ENCODE results near the gene PRKAG2.
"Not testable (repeated sequence)": the region's sequence is repeated elsewhere in the genome, so short reads cannot be mapped to it uniquely, and the experiment has no call there.

Gene PRKAG2

DNA sequence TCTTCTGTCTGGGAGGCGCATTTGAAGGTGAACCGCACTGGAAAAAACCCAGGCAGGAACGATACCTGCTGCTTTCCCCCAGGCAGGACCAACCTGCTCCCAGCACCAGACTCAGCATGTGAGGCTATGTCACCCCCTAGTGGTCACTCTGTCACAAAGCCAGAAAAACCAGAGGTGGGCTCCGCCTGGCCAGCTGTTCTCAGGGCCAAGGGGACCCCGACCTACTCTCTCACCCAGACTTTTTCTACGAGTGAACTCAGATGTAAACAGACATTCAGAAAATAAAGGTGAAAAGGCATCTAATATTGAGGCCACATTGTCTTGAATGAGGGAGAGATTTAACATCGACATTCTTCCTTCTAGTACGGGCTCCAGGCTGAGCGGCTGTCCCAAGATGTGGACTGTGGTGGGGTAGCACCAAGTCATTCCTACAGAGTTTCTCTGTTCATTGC lies 117.3 kb downstream of the PRKAG2 start:
- DNase-seq = peak; percentile 71

DNA sequence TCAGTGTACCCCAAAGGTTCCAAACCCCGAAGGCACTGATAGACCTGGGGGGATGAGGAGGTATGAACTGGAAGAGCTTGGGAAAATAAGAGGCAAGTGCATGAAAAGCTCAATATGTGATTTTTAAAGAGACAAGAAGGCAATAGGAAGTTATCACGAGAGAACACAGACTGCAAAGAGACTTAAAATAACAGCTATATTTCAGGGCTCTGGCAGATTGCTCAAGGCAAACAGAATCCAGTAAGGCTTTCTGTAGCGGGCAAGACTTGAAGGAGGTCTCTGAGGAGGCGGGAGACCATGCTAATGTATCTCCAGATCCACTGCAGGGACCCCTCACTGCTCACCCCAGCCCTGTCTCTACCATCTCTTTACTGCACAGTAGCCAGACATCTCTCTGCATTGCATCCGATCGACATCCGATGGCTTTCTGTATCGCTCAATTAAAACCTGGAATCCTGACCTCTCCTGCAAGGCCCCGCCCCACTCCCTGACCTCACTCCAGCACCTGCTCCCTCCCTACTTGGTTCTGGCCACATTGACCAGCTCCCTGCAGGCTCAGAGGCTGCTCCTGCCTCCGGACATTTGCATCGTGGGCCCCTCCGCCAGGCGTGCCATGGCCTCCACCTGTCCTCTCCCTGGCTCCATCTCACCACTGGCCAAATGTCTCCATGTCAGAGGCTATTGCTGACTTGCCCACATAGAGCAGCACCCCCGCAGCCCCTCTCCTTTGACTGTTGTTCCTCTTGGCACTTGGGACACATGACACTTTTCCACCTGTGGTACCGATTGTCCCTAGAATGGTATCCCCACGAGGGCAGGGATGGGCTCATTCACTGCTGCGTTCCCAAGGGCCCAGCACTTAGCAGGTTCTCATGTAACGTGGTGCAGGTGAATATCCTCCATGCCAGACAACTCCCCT lies 118.0 kb downstream of the PRKAG2 start:
- no peak for DNase-seq

DNA sequence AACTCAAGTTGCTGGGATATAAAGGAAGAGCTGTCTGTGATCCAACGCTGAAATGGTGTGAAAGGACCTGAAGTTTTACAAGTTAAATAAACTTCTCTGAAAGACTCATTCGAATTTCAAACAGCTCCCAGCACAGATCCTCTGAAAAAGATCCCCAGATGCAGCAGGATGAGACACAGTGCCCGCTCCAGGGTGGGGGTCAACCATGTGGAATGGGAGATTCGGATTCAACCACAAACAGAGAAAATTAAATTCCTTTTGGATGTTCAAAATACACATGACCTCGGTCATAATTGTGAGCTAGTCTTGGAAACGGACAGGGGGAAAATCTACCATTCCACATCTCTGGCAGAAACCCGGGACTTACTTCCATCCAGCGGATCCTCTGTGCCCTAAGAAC lies 119.6 kb downstream of the PRKAG2 start:
- no peak for DNase-seq

- no peak for DNase-seq
Observed at GRCh38 chr7:151756866-151757265, 120.0 kb downstream of the PRKAG2 start.

- no peak for DNase-seq
Observed at GRCh38 chr7:151756076-151756731, 120.7 kb downstream of the PRKAG2 start.

- DNase-seq = no peak
Observed at GRCh38 chr7:151755131-151755801, 121.6 kb downstream of the PRKAG2 start.

DNA sequence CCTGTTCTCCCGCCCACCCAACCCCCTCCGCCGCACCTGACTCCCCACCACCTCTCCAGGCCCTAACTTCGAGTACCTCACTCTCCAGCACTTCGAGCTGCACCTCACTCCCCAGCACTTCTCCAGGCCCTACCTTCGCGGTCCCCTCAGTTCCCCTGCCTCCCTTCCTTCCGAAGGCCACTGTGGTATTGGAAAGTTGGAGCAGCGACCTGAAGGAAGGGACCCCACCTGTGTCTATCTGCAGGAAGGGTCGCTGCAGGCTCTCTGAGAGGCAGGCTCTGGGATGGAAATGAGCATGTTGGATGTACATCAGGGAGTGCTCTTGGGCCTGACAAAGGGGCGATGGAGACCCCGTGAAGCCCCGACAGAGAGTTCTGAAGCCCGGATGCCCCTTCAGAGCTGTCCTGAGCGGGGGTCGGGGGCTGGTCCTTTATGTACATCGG lies 122.2 kb downstream of the PRKAG2 start:
- DNase-seq = no peak

DNA sequence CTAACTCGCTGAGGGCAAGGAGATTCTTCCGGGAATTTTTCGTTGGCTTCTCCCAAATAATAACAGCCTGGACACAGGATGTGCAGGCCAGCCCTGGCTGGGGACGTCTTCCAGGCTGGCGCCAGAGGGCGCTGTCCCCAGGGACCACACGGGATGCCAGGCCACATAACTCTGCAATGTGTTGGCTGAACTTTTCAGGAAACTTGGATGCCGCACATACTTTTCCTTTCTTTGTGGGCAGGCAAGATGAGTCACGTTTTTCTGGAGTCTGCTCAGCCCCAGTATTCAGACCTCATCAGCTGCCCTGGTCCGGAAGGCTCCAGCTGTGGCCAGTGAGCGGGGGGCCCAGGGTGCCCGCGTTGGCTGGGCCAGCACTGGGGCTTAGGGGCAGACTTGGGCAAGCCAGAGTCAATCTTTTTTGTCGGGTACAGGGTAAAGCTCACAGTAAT lies 122.7 kb downstream of the PRKAG2 start:
- DNase-seq = peak; percentile 84

GRCh38 chr7:151752816-151753595 lies 123.9 kb downstream of the PRKAG2 start:
- DNase-seq = no peak

- DNase-seq = no peak
Observed at GRCh38 chr7:151752037-151752436, 124.9 kb downstream of the PRKAG2 start.

GRCh38 chr7:151748733-151749132 lies 128.2 kb downstream of the PRKAG2 start:
- no peak for DNase-seq

- not testable (repeated sequence) for DNase-seq
Observed at GRCh38 chr7:151748021-151748420, 128.9 kb downstream of the PRKAG2 start.

DNA sequence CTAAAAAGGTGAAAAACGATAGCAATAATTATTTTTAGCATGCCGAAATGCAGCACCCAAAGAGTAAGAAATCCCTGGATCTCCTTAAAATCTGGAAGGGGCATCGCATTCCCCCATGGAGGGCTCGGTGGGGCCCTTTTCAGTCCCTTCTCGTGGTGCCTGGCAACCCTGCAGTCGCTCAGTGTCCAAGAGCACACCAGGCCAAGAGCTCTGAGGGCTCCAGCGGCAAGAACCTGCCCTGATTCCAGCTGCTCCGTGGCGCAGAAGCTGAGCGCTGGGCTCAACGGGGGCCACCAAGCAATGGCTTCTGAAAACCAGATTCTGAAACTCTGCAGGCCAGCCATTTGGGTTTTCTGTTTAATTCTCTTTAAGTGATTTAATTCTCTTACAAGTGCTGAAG lies 131.2 kb downstream of the PRKAG2 start:
- DNase-seq = no peak

DNA sequence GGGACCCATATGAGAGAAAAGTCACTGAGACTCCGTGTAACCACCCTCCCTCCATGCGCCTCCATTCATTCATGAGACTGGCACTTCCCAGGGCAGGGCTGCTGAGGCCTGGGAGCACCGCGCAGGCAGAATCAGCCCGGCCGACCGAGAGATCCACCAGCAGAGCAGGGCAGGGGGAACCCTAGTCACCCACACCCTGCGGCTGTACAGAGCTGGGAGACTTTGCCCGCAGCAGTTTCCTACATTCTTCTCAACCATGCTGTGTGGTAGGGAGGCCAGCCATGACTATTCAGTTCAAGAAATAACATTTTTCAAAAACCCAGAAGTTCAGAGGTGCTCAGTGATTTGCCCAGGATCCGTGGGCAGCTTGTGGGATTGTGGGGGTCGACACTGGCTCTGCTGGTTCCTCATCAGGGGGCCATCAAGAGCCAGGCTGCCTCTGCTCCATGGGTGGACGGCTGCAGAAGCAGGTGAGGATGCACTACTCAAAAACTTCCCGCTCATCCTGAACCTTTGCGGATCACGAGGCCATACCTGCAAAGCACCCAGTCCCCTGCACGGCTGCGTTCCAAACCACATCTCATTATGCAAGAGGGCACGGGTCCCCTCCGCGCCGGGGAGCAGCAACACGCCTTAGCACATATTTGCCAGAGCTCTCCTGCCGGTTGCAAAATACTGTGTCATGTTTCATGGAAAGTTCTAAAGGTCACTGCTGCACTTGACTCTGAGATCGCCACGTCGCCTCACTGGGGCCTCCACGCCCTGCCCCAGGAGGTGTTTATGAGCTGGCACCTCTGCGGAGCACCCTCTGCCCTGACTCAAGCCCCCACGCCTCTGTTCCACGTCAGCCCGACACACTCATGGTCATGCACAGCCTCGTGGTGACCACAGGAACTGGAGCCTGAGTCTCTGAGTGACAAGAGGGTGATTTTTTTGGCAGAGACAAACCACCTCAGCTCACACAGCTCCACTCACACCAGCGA lies 132.0 kb downstream of the PRKAG2 start:
- DNase-seq = no peak

GRCh38 chr7:151744051-151744580 lies 132.8 kb downstream of the PRKAG2 start:
- DNase-seq = no peak

GRCh38 chr7:151743481-151743983 lies 133.4 kb downstream of the PRKAG2 start:
- no peak for DNase-seq

DNA sequence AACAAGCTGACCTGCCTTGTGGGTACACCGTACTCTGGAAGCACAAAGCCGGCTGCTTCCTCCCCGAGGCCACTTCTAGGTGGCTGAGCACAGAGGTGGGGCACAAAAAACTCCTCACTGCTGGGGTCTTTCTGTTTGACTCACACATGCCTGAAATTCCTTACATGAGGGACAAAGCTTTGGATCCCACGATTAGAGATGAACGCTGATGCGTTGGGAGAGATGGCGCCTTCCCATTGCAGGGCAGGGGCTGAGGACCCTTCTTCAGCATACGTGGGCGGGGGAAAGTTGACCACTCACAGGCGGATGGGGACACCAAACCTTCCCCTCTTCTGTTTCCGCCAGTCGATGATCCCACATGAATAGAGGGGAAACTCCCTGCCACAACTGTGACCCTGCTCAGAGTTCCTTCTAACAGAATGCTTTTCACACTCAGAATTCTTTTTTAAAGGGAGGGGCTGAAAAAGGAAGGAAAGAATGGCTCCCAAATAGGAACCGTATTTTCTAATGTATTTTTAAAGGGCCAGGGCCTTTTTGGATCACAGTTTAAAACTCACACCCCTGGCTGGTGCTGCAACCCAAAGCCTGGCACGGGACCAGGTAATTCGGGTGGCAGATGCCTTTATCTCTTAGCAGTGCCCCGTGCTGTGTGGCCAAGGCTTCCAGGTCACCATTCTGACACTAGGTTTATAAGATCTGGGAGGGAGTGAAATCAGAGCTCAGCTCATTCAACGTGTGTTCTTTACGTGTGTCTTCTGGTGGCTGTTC lies 134.0 kb downstream of the PRKAG2 start:
- DNase-seq = no peak

DNA sequence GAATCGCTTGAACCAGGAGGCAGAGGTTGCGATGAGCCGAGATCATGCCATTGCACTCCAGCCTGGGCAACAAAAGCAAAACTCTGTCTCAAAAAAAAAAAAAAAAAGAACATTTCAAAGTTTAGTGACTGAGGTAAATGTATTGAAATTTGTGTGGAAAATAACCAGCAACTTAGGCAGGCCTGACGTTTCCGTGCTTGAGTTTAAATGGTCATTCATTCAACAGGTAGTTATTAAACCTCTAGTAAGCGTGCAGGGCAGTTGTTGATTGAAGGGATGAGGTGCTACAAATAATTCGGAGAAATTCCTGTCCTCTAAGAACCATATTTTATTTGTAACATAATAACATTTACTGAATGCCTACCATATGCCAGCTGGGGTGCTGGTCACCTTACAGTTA lies 135.3 kb downstream of the PRKAG2 start:
- no peak for DNase-seq

DNA sequence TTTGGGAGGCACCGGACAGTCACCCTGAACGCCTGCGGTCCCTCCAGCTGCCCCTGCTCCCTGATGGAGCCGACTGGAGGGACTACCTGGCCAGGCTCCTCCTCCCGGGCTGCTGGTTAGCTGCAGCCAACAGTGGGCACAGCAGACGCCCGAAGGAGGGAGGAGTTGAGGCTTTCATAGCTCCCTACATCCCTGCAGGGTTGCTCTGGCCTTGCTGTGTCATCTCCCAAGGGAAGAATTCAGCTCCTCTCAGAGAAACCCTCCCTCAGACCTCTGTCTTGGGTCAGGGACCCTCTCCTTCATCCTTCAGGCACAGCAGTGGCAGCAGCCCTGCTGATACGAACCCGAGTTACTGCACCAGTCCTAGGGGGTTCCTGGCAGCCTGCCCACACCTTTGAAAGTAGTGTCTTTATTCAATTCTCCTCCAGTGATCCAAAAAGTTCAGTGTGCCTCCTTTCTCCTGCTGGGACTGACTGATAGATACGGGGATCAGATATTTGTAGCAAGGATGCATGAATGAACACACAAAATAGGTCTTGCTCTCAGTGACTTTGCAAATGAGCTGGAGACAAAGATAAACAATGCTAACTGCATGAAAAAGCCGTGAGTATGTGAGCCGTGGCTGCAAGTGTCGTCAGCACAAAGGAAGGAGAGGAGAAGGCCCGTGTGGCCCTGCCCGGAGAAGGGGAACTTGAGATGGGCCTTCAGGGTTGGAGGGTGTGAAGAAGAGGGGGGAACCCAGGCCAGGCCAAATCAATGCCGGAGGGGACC lies 136.6 kb downstream of the PRKAG2 start:
- no peak for DNase-seq

Data from right forelimb (tissue), 1 donor.